Measurements from ENCODE around the gene NSUN2.

- TF ChIP-seq POLR2AphosphoS5 (IDR thresholded peaks at IDR 0.05; ENCODE audit: low read depth, low read length), result no peak
- TF ChIP-seq POLR2A (IDR thresholded peaks at IDR 0.05; ENCODE audit: low read depth, low read length), result 0 out of 2 replicates have a peak, but pooled peaks have one; percentile 10
These were observed 31.0 kb downstream of the NSUN2 start for GRCh38 chr5:6601816-6602215.
